Esophagus (tissue), 2 donors: ENCODE results near the gene MRPL2. TPM values are rescaled to one million over a fixed set of nuclear protein-coding genes. Genes with fewer than 3 reads are reported as not detected.

ENCODE experiments used
- H3K27ac ChIP-seq, 2 donors: one replicate each; pipeline ENCODE4 v1.5.1; 2013; ENCODE audit warnings: low read depth in 2 of 2, mild to moderate bottlenecking in 2 of 2, inconsistent platforms in 1 of 2, low read length in 1 of 2, moderate library complexity in 1 of 2
- H3K27me3 ChIP-seq, 2 donors: one replicate each; pipeline ENCODE4 v1.6.1; 2013; ENCODE audit warnings: low read length in 2 of 2, control low read depth in 1 of 2, mild to moderate bottlenecking in 1 of 2; ENCODE audit not compliant: insufficient read depth in 2 of 2, control insufficient read depth in 1 of 2
- H3K36me3 ChIP-seq, 2 donors: one replicate each; pipeline ENCODE4 v1.6.1; 2013; ENCODE audit warnings: low read length in 1 of 2; ENCODE audit not compliant: control insufficient read depth in 2 of 2, insufficient read depth in 2 of 2
- H3K4me1 ChIP-seq, 2 donors: one replicate each; pipeline ENCODE4 v1.6.1; 2013; ENCODE audit warnings: low read length in 1 of 2; ENCODE audit not compliant: control insufficient read depth in 2 of 2, insufficient read depth in 2 of 2
- H3K4me3 ChIP-seq, 2 donors: one replicate each; pipeline ENCODE4 v1.5.1; 2013; ENCODE audit warnings: low read length in 2 of 2, mild to moderate bottlenecking in 2 of 2, low read depth in 1 of 2, moderate library complexity in 1 of 2
- H3K9me3 ChIP-seq, 2 donors: one replicate each; pipeline ENCODE4 v1.6.1; 2013; ENCODE audit warnings: mild to moderate bottlenecking in 2 of 2, low read depth in 1 of 2, low read length in 1 of 2, moderate library complexity in 1 of 2; ENCODE audit not compliant: control insufficient read depth in 2 of 2, insufficient read depth in 1 of 2
- WGBS, 2 donors: extraction: QIAGEN DNeasy Blood & Tissue Kit; methylation state at CpG; one replicate each; pipeline ENCODE4 v1.1.7; 2013; 5-methylcytosine and 5-hydroxymethylcytosine counted together
- polyA plus RNA-seq, 2 donors: library from polyadenylated mRNA; stranded (reverse); fragments of 200-250 nt; gene quantifications; one replicate each; pipeline ENCODE4 v1.2.3, GENCODE V29; 2013
- donor health status: healthy with polysubstance abuse.
- donor health status: Bipolar disorder and iron deficiency.

MRPL2 gene
- polyA plus RNA-seq, 2 donors = 48.9 to 54.6 TPM

- Histone ChIP-seq H3K27me3 (no peaks in the 10 kb centered on the region), H3K36me3 (peaks cover 4 to 27% of the 10 kb centered on the region in 2 donors), H3K9me3 (no peaks in the 10 kb centered on the region), H3K4me3 (no peak overlapping the region), H3K4me1 (peaks cover 6 to 12% of the 10 kb centered on the region in 2 donors), H3K27ac (no peak overlapping the region)
- 73 to 75% methylated on average over 7 of the region's 7 CpGs for WGBS, 2 donors
Observed at GRCh38 chr6:43016176-43016942, 42.9 kb downstream of the MRPL2 start.

DNA sequence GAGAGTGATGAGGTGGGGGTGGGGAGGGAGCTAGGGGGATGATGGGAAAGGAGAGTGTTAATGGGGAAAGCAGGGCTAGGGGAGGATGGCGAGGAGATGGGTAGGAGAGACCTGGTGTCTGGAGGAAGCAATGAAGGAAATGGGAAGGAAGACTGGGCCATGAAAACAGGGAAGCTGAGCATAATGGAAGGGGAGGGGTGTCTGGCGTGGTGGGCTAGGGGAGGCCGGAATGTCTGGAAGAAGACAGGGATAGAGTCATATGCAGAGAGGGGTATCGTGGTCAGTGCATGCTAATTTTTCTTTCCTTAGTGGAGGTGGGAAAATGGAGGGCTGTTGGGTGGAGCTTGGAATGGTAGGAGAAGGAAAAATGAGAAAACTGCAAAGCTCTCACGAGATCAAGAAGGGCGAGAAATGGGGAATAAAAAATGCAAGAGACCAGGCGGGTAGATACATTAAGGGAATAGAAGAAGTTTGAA is 44.8 kb downstream of the MRPL2 start:
- Histone ChIP-seq H3K4me3 (peak overlapping the region; percentile 58 to 70), H3K4me1 (peaks cover 2 to 10% of the 10 kb centered on the region in 2 donors), H3K36me3 (peaks cover 11 to 42% of the 10 kb centered on the region in 2 donors), H3K9me3 (no peaks in the 10 kb centered on the region), H3K27me3 (no peaks in the 10 kb centered on the region), H3K27ac (peak overlapping the region; percentile 58 to 74)
- 0 to 1% methylated on average over 7 of the region's 7 CpGs for WGBS, 2 donors

GRCh38 chr6:43013843-43014433 is 45.3 kb downstream of the MRPL2 start, which contains the start of the genes KLHDC3 and MEA1:
Gene KLHDC3 (plus strand): TSS chr6:43014249. CDS start chr6:43017193, 2,944 bp downstream.
Gene MEA1 (minus strand): TSS chr6:43013946. CDS start chr6:43013813, 133 bp downstream.
- 0 to 1% methylated on average over 50 to 51 of the region's 51 CpGs for WGBS, 2 donors
- peak within 1 kb of the TSS; percentile 74 to 88 for H3K27ac ChIP-seq
- H3K4me3 ChIP-seq = peak within 1 kb of the TSS; percentile 60 to 70
- peaks cover 2 to 10% of the 10 kb centered on the region in 2 donors for H3K4me1 ChIP-seq
- peaks cover 12 to 40% of the 10 kb centered on the region in 2 donors for H3K36me3 ChIP-seq
- H3K9me3 ChIP-seq = no peaks in the 10 kb centered on the region
- H3K27me3 ChIP-seq = no peaks in the 10 kb centered on the region

DNA sequence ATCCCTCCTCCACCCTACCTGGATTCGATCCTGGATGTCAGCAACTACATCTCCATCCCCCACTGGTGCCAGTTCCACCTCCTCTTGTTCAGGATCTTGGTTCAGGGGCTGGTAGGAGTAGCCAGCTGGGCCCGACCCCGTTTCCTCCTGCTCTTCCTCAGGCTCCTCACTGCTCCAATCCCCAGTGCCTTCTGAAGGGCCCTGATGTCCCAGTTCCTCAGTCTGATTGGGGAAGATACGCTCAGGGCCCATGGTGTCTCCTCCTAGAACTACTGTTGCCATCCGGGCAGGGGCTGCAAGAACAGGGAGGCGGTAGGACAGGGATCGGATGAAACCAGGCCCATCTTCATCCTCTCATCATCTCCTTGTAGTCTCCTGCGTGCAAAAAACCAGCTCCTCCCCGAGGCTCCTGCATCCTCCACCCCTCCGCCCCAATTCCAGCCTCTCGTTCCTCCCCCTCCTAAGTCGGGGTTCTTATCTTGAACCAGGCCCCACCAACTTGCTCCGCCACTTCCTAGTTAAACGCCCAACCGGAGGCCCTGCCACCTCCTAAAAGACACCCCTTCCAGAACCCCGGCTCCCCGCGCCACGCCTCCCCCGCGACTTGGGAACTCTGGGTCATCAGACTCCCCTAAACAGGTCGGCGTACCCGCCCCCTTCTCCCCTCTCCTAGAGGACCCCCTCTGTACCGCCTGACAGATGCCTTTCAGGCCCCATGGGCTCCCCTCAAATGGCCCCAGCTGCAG is 46.0 kb downstream of the MRPL2 start:
- Histone ChIP-seq H3K4me1 (peaks cover 2 to 10% of the 10 kb centered on the region in 2 donors), H3K27me3 (no peaks in the 10 kb centered on the region), H3K27ac (peak overlapping the region; percentile 60 to 88), H3K36me3 (peaks cover 16 to 38% of the 10 kb centered on the region in 2 donors), H3K9me3 (no peaks in the 10 kb centered on the region), H3K4me3 (peak overlapping the region; percentile 60 to 64)
- 1 to 2% methylated on average over 25 of the region's 25 CpGs for WGBS, 2 donors

DNA sequence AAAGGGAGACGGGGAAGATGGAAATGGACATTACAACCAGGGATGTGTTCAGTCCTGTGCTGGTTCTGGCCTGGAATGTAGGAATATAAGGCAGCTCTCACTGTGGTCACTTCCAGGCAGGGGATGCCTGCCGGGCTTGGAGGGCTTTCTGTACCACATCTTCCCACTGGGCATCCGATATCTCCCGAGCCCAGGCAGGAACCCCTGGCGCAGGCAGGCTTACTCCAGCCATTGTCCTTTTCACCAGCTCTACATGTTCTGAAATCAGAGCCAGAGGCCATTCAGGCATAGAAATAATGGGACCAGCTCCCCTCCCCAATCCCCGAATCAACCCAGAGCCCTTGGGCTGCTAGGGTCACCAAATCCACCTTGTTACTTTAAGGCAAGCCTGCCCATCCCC is 46.9 kb downstream of the MRPL2 start:
- Histone ChIP-seq H3K36me3 (peaks cover 17 to 38% of the 10 kb centered on the region in 2 donors), H3K27me3 (no peaks in the 10 kb centered on the region), H3K4me3 (no peak overlapping the region), H3K4me1 (peaks cover 2 to 10% of the 10 kb centered on the region in 2 donors), H3K27ac (no peak overlapping the region), H3K9me3 (no peaks in the 10 kb centered on the region)
- 70 to 76% methylated on average over 6 of the region's 6 CpGs for WGBS, 2 donors

- H3K9me3 ChIP-seq = no peaks in the 10 kb centered on the region
- WGBS, 2 donors = 76 to 80% methylated on average over 6 of the region's 6 CpGs
- no peak overlapping the region for H3K4me3 ChIP-seq
- H3K27me3 ChIP-seq = no peaks in the 10 kb centered on the region
- no peak overlapping the region for H3K27ac ChIP-seq
- peaks cover 21 to 46% of the 10 kb centered on the region in 2 donors for H3K36me3 ChIP-seq
- H3K4me1 ChIP-seq = peaks cover 2% of the 10 kb centered on the region in 2 donors
Observed at GRCh38 chr6:43011207-43011606, 48.0 kb downstream of the MRPL2 start.

- Histone ChIP-seq H3K27ac (no peak overlapping the region), H3K36me3 (peaks cover 21 to 49% of the 10 kb centered on the region in 2 donors), H3K27me3 (no peaks in the 10 kb centered on the region), H3K4me3 (no peak overlapping the region), H3K9me3 (no peaks in the 10 kb centered on the region), H3K4me1 (peaks cover 0 to 2% of the 10 kb centered on the region in 2 donors)
- WGBS, 2 donors = 61 to 66% methylated on average over 6 of the region's 6 CpGs
Observed at GRCh38 chr6:43009124-43009523, 50.1 kb downstream of the MRPL2 start.

DNA sequence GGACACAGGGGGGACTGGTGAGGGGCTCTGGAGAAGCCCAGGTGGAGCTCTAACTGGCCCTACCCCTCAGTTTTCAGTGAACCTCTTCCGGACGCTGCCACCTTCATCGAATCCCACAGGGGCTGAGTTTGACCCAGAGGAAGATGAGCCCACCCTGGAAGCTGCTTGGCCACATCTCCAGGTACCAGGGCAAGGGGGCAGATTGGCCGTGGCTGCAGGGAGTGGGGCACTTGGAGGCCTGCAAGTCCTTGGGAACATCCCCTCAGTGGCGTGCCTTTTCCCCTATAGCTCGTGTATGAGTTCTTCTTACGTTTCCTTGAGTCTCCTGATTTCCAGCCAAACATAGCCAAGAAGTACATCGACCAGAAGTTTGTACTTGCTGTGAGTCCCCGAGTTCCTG is 52.1 kb downstream of the MRPL2 start:
- Histone ChIP-seq H3K36me3 (peaks cover 21 to 51% of the 10 kb centered on the region in 2 donors), H3K4me3 (no peak overlapping the region), H3K4me1 (no peaks in the 10 kb centered on the region), H3K27me3 (no peaks in the 10 kb centered on the region), H3K9me3 (no peaks in the 10 kb centered on the region), H3K27ac (no peak overlapping the region)
- 90 to 91% methylated on average over 9 of the region's 9 CpGs for WGBS, 2 donors

- H3K27ac ChIP-seq = no peak overlapping the region
- no peaks in the 10 kb centered on the region for H3K9me3 ChIP-seq
- 93 to 95% methylated on average over 11 of the region's 11 CpGs for WGBS, 2 donors
- no peaks in the 10 kb centered on the region for H3K27me3 ChIP-seq
- no peaks in the 10 kb centered on the region for H3K4me1 ChIP-seq
- no peak overlapping the region for H3K4me3 ChIP-seq
- H3K36me3 ChIP-seq = peaks cover 23 to 43% of the 10 kb centered on the region in 2 donors
Observed at GRCh38 chr6:43006251-43006650, 53.0 kb downstream of the MRPL2 start.
